GM19397 (cell line): ENCODE results near the gene KANSL1.

Experiments
- ATAC-seq: cut with Tn5 transposase; IDR thresholded peaks from one replicate; pipeline ENCODE4 v1.9.1; 2021; ENCODE audit warnings: mild to moderate bottlenecking, moderate library complexity; ENCODE audit not compliant: unreplicated experiment

Gene KANSL1

DNA sequence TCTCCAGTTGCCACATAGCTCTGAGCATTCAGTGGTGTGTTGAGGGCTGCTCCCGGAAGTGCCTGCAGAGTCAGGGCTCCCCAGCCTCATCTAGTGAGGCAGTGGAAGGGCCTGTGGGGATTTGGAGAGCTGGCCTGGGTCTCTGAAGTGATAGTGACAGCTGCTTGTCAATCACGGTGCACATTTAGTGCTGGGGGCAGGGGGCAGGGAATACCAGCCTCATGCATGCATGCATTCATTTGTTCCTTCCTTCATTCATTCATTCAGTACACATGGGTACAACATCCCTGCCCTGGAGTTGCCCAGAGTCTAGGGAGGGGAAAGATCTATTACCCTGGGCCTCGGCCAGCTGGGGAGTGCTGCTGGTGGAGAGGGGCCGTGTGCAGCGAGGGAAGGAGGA, 205.5 kb downstream of the KANSL1 start:
- ATAC-seq = no peak

DNA sequence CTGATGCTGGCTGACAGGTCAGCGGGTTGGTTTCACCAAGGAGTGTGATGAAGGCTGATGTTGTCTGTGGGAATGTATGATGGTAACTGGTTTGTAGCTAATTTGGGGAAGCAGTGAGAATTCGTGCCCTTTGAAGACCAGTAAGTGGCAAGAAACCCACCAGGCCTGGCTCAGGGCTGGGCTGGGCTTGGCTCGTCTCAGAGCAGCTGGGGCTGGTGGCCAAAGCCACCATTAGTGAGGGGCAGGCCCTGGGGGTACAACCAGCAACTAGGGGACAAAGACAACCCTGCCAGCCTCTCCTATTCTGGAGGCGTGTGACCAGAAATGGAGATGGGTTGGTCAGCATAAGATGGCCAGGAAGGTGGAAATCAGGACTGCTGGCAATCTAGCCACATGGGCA, 207.2 kb downstream of the KANSL1 start:
- ATAC-seq = no peak

DNA sequence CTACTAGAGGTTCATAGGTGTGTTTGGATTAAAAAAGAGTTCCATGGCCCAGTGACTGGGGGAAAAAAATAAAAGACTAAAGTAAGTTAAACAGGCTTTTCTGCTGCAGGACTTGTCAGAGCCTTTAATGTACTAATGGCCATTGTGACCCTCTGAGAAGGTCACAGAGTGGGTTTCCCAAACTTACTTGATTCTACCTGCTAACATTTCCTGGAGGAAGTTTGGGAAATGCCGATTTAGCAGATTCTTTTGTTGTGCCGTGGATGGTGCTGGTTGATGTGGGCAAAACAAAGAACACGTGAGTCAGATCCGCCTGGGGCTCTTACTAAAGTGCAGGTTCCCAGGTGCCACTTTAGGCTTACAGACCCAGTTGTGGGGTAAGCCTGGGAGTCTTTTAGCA, 207.8 kb downstream of the KANSL1 start:
- no peak for ATAC-seq

DNA sequence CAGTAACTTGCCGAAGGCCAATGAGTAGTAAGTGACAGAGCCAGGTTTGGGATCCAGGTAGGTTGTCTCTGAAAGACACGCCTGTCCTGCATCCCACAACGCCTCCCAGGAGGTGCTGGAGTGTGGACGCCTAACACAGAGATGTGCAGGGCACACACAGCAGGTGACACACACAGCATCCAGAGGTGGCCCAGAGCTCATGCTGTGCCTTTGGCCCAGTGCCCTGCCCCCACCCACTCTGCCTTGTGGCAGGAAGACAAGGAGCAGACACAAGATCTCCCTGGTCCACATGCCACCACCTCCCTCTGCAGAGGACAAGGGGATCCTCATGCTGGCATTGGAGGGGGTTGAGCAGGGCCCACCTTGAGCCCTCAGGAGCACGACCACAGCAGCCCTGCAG, 208.9 kb downstream of the KANSL1 start:
- no peak for ATAC-seq

DNA sequence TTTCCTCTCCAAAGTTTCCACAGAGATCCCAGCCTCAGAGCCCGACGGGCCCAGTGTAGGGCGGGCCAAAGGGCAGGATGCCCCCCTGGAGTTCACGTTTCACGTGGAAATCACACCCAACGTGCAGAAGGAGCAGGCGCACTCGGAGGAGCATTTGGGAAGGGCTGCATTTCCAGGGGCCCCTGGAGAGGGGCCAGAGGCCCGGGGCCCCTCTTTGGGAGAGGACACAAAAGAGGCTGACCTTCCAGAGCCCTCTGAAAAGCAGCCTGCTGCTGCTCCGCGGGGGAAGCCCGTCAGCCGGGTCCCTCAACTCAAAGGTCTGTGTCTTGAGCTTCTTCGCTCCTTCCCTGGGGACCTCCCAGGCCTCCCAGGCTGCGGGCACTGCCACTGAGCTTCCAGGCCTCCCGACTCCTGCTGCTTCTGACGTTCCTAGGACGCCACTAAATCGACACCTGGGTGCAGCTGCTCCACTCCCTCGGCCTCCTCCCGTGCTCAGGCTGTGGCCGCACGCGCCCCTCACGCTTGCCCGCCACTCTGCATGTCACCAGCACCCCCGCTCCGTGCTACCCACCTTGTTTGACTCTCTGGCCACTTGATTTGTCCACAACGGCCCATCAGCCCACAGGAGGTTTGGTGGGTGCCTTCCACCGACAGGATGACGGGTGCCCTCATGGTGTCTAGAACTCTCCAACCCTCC, 209.5 kb downstream of the KANSL1 start:
- no peak for ATAC-seq

DNA sequence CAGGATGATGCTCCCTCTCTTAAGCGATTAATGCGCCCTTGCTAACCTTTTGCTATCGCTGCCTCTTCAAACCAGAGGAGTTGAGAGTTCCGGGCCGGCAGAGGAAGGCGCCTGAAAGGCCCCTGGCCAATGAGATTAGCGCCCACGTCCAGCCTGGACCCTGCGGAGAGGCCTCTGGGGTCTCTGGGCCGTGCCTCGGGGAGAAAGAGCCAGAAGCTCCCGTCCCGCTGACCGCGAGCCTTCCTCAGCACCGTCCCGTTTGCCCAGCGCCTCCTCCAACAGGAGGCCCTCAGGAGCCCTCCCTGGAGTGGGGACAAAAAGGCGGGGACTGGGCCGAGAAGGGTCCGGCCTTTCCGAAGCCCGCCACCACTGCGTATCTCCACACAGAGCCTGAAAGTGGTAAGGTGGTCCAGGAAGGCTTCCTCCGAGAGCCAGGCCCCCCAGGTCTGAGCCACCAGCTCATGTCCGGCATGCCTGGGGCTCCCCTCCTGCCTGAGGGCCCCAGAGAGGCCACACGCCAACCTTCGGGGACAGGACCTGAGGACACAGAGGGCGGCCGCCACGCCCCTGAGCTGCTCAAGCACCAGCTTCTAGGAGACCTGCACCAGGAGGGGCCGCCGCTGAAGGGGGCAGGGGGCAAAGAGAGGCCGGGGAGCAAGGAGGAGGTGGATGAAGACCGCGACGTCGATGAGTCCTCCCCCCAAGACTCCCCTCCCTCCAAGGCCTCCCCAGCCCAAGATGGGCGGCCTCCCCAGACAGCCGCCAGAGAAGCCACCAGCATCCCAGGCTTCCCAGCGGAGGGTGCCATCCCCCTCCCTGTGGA, 210.2 kb downstream of the KANSL1 start:
- ATAC-seq = no peak

DNA sequence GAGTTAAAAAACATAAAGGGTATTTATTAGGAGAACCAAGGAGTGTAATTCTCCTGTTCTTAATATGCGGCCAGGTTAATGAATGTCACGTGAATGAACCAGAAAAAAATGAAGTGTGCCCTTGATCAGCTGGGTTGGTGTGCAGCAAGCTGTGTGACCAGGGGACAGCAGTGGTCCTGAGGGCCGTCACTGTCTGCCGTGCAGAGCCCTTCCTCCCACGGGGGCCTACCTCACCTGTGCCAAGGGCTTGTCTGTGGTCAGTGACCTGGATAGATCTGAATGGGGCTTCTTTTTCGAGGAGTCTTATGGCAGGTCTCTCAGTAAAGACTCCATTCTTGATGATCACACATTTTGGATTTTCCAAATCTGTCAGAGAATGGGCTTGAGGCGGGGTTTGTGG, 211.9 kb downstream of the KANSL1 start:
- no peak for ATAC-seq

DNA sequence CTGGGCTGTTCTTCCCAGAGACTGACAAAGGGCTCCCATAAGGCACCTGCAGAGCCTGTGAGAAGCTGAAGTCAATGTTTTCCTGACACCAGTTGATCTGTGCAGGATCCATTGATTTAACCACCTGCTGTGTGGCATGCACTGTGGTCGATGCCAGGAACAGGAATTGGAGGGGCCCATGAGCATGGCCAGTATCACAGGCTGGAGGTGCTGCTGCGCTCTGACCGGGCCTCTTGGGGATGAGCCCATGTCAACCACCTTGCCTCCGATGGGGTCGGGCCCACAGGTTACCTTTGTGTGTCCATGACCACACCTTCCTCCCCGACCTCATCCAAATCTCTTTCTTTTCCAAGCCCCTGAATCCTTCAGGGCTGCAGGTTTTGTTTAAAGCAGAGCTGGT, 212.4 kb downstream of the KANSL1 start:
- ATAC-seq = no peak
